K562 (cell line): ENCODE data around the gene MAL. TPM values are rescaled to one million over a fixed set of nuclear protein-coding genes. Genes with fewer than 3 reads are reported as not detected.

Experiments
- ATAC-seq: fragments of 200-7000 bp; cut with Tn5 transposase; 3 replicates; pipeline ENCODE4 v1.9.1; 2020; ENCODE audit warnings: moderate library complexity
- BruUV-seq: library from RNA; stranded (reverse); fragments of 400-500 nt; replicated peaks from 2 replicates; lab custom pipeline; 2021; lab: Mats Ljungman, UMichigan
- CTCF ChIA-PET: fragments of 300-600 bp; formaldehyde crosslinking; extraction: SDS; loops from one replicate; lab custom pipeline; 2021; ENCODE audit warnings: low intra/inter-chr PET ratio; lab: Yijun Ruan, JAX
- POLR2A ChIA-PET: fragments of 300-600, 350-650 bp; sonication (Branson Sonifier 250); formaldehyde crosslinking; extraction: SDS; loops from one replicate; lab custom pipeline; 2021; ENCODE audit warnings: antibody characterized with exemption, inconsistent platforms; lab: Yijun Ruan, JAX
- DNase-seq, 4 experiments: peaks; one replicate each; pipeline versions ENCODE4 v3.0.0 to v3.0.0-alpha.2; 2011 to 2018; ENCODE audit warnings: low spot score in 3 of 4, mixed read lengths in 3 of 4; ENCODE audit errors: extremely low read depth in 1 of 4
- FAIRE-seq: peaks from 2 replicates; lab custom pipeline; 2011; peaks lifted over from hg19 to GRCh38; lab: Jason Lieb, UNC
- H2AFZ ChIP-seq: 2 replicates; pipeline ENCODE4 v1.6.0; 2011; ENCODE audit warnings: low read depth, low read length, control low read depth, inconsistent platforms
- H3K27ac ChIP-seq: fragments of 200-600 bp; 3 replicates; pipeline ENCODE4 v1.8.0; 2011; ENCODE audit warnings: low read depth, mild to moderate bottlenecking, control low read depth, inconsistent platforms, low read length, moderate library complexity, mixed read lengths; ENCODE audit errors: extremely low read depth
- H3K27me3 ChIP-seq, 2 experiments: fragments of 300-600 bp in 1 of 2; 2 replicates in 1 of 2; 3 replicates in 1 of 2; pipeline versions ENCODE4 v1.6.0 to v1.8.0; 2011; ENCODE audit warnings: inconsistent platforms in 2 of 2, low read length in 2 of 2, mild to moderate bottlenecking in 1 of 2, mixed read lengths in 1 of 2, moderate library complexity in 1 of 2; ENCODE audit not compliant: control insufficient read depth in 2 of 2, insufficient read depth in 2 of 2
- H3K36me3 ChIP-seq: fragments of 300-600 bp; 3 replicates; pipeline ENCODE4 v1.8.0; 2011; ENCODE audit warnings: mild to moderate bottlenecking, low read length, inconsistent platforms; ENCODE audit not compliant: control insufficient read depth, insufficient read depth
- H3K4me1 ChIP-seq, 2 experiments: fragments of 200-600 bp in 1 of 2; replicated peaks in 1 of 2; 2 replicates in 1 of 2; 3 replicates in 1 of 2; pipeline versions ENCODE4 v1.5.1 to v1.8.0; 2011; ENCODE audit warnings: inconsistent platforms in 2 of 2, low read length in 2 of 2, mild to moderate bottlenecking in 1 of 2, mixed read lengths in 1 of 2, moderate library complexity in 1 of 2; ENCODE audit not compliant: control insufficient read depth in 2 of 2, insufficient read depth in 2 of 2
- H3K4me2 ChIP-seq: 2 replicates; pipeline ENCODE4 v1.6.1; 2011; ENCODE audit warnings: low read length, control low read depth, inconsistent platforms, mixed read lengths; ENCODE audit not compliant: insufficient read depth
- H3K4me3 ChIP-seq: fragments of 200-600 bp; sonication (generic), shearing (Covaris generic); 2 replicates; pipeline ENCODE4 v1.5.1; 2016; ENCODE audit warnings: control low read depth, inconsistent platforms
- H3K79me2 ChIP-seq: fragments of 200-600 bp; 3 replicates; pipeline ENCODE4 v1.8.0; 2011; ENCODE audit warnings: low read length, inconsistent platforms; ENCODE audit not compliant: control insufficient read depth, insufficient read depth
- H3K9ac ChIP-seq, 2 experiments: 2 replicates each; pipeline versions ENCODE4 v1.6.0 to v1.6.1; 2011; ENCODE audit warnings: low read depth in 2 of 2, low read length in 2 of 2, control low read depth in 1 of 2, inconsistent platforms in 1 of 2, mild to moderate bottlenecking in 1 of 2, mixed read lengths in 1 of 2; ENCODE audit not compliant: insufficient read depth in 1 of 2
- H3K9me1 ChIP-seq: one replicate; pipeline ENCODE4 v1.6.0; 2011; ENCODE audit warnings: inconsistent platforms, mild to moderate bottlenecking, low read length, moderate library complexity; ENCODE audit not compliant: control insufficient read depth, insufficient read depth
- H3K9me3 ChIP-seq: replicated peaks from 2 replicates; pipeline ENCODE4 v1.5.1; 2011; ENCODE audit warnings: low read depth, low read length, inconsistent platforms; ENCODE audit not compliant: control insufficient read depth, insufficient read depth
- H4K20me1 ChIP-seq: replicated peaks from 2 replicates; pipeline ENCODE4 v1.6.1; 2011; ENCODE audit warnings: low read length, inconsistent platforms, mixed read lengths; ENCODE audit not compliant: control insufficient read depth, insufficient read depth
- ADNP ChIP-seq: fragments of 200-800 bp; sonication (Bioruptor generic); IDR thresholded peaks from 2 replicates; pipeline ENCODE4 v1.6.1; 2016; ENCODE audit warnings: missing genetic modification characterization, missing compliant biosample characterization
- ATF6 ChIP-seq: sonication (generic); formaldehyde crosslinking; IDR thresholded peaks from 2 replicates; pipeline ENCODE4 v1.4.0; 2020; ENCODE audit warnings: mild to moderate bottlenecking, missing genetic modification reagents
- CBX3 ChIP-seq, 2 experiments: IDR thresholded peaks; 1 replicate in 1 of 2; 2 replicates in 1 of 2; pipeline ENCODE4 v1.6.1; 2012; ENCODE audit warnings: inconsistent platforms in 2 of 2, low read length in 2 of 2, borderline replicate concordance in 1 of 2, control low read depth in 1 of 2
- ERF ChIP-seq: fragments of 450-650 bp; formaldehyde crosslinking; IDR thresholded peaks from 2 replicates; pipeline ENCODE4 v1.4.0; 2020; ENCODE audit warnings: mild to moderate bottlenecking, mixed read lengths
- ESRRB ChIP-seq: fragments of 250-450 bp; sonication (Bioruptor Pico); IDR thresholded peaks from 2 replicates; pipeline ENCODE4 v1.5.0; 2020; ENCODE audit warnings: mild to moderate bottlenecking, moderate library complexity, borderline replicate concordance
- HIVEP1 ChIP-seq: fragments of 250-450 bp; sonication (Bioruptor Pico); IDR thresholded peaks from 2 replicates; pipeline ENCODE4 v1.4.0; 2020; ENCODE audit warnings: mild to moderate bottlenecking
- IRF9 ChIP-seq: fragments of 450-650 bp; IDR thresholded peaks from 2 replicates; pipeline ENCODE4 v1.6.1; 2016; ENCODE audit warnings: missing biosample characterization, missing genetic modification characterization
- RBM14 ChIP-seq: fragments of 200-400 bp; formaldehyde crosslinking; IDR thresholded peaks from 2 replicates; pipeline ENCODE4 v1.6.1; 2018; ENCODE audit warnings: low read depth, mild to moderate bottlenecking, low read length, moderate library complexity, borderline replicate concordance; ENCODE audit not compliant: insufficient read depth
- RNF219 ChIP-seq: fragments of 250-450 bp; sonication (Bioruptor Pico); IDR thresholded peaks from 2 replicates; pipeline ENCODE4 v1.5.0; 2022; ENCODE audit warnings: mild to moderate bottlenecking
- ZNF277 ChIP-seq: fragments of 250-450 bp; sonication (Bioruptor Pico); IDR thresholded peaks from 2 replicates; pipeline ENCODE4 v1.8.0; 2022; ENCODE audit warnings: inconsistent platforms, mild to moderate bottlenecking, moderate library complexity, borderline replicate concordance
- WGBS: fragments of 100-300 bp; shearing (Covaris generic); methylation state at CpG from one replicate; pipeline ENCODE4 v1.1.6; 2016; ENCODE audit warnings: low coverage, mixed read lengths; ENCODE audit not compliant: insufficient coverage; ENCODE audit errors: missing lambda C conversion rate; 5-methylcytosine and 5-hydroxymethylcytosine counted together
- in situ Hi-C: fragments of 300-500 bp; cut with MboI; formaldehyde crosslinking; loops from 4 replicates; pipeline ENCODE4 v1.15.0; 2018; ENCODE audit warnings: inconsistent platforms, mixed read lengths
- intact Hi-C: fragments of 100-400 bp; cut with micrococcal nuclease; formaldehyde crosslinking; loops from 2 replicates; pipeline ENCODE4 v1.14.2; 2022
- polyA plus RNA-seq, 8 experiments: library from polyadenylated mRNA; depleted of rRNA in 4 of 8; stranded (reverse) in 5 of 8; unstranded in 3 of 8; fragments of >200 nt; fragmentation: Nextera tagmentation in 2 of 8; fragmentation: Illumina TruSeq in 1 of 8; extraction: Ambion mirVana in 2 of 8; extraction: Trizol in 1 of 8; gene quantifications; 2 replicates each; pipeline versions ENCODE4 v1.2.1 to v1.2.3, GENCODE V29; 2011 to 2014; ENCODE audit warnings: inconsistent platforms in 1 of 8, missing spikeins in 1 of 8
- total RNA-seq, 7 experiments: library from RNA; depleted of rRNA in 6 of 7; stranded (reverse); fragments of >200 nt in 6 of 7; fragmentation: Illumina TruSeq in 2 of 7; extraction: Trizol in 2 of 7; gene quantifications; 2 replicates each; pipeline versions ENCODE4 v1.2.1 to v1.2.3, GENCODE V29; 2011 to 2021; ENCODE audit warnings: low replicate concordance in 1 of 7

The MAL gene
- total and polyA plus RNA-seq, 9 of the 15 experiments (the other 6 are each of a cell fraction or from before 2014, with no cell fraction given), result not detected

DNA sequence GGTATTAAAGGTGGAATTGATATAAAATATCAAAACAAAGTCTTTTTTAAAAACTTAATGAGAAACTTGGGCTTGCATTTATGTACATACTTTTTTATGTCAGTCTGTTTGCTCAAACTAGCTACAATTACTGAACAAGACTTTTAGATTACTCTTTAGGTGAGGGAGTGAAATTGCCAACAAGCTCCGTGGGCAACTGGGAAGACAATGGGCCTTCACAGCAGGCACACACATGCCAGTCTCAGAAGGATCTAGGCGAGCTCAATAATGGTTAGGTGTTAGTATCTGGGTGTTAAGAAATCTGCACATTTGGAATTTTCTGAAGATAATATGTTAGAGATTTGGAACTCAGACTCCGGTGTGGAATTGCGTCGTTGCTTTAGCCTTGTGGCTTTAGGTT, 23.0 kb upstream of the MAL start:
- Histone ChIP-seq H3K4me3 (no peak overlapping the region), H3K27me3 (peaks cover 7 to 38% of the 10 kb centered on the region in 2 experiments; a peak in 4 of 5 replicates), H3K4me1 (peaks cover 0 to 6% of the 10 kb centered on the region in 2 experiments; a peak in 1 of 5 replicates), H3K27ac (no peak overlapping the region), H2AFZ (no peak overlapping the region)
- in situ Hi-C loops, result no loop called here
- intact Hi-C loops, result no loop called here
- no peak for DNase-seq
- no TSS peak for BruUV-seq
- CTCF ChIA-PET, result no interaction called here
- 0% methylated on average over 5 of the region's 5 CpGs for WGBS
- TF ChIP-seq ESRRB (CRISPR knock-in tag) (no peak), IRF9 (tag) (no peak), ZNF277 (CRISPR knock-in tag) (no peak), ERF (CRISPR knock-in tag) (no peak), CBX3 (IDR thresholded peaks at IDR 0.05; ENCODE audit: borderline replicate concordance in 1 of 2, low read length in 2 of 2) (no peak), RBM14 (no peak), ATF6 (no peak), HIVEP1 (no peak), RNF219 (CRISPR knock-in tag) (no peak), ADNP (tag) (no peak)
- TF ChIP-seq, all 486 proteins: peak for 0
- H3K9me1 ChIP-seq, result no peaks in the 10 kb centered on the region
- H3K79me2 ChIP-seq, result no peaks in the 10 kb centered on the region
- no peak overlapping the region for H3K9ac ChIP-seq
- POLR2A ChIA-PET, result no interaction called here
- H4K20me1 ChIP-seq, result 0 out of 2 replicates have a peak, but pooled peaks cover 3% of the 10 kb centered on the region
- FAIRE-seq (no peak), ATAC-seq (no peak)
- no peak overlapping the region for H3K4me2 ChIP-seq
- no peaks in the 10 kb centered on the region for H3K9me3 ChIP-seq
- H3K36me3 ChIP-seq, result no peaks in the 10 kb centered on the region
